GM12878 (cell line): ENCODE data around the gene SKA1.

Experiments
- CBX5 ChIP-seq: sonication (generic); IDR thresholded peaks from 2 replicates; pipeline ENCODE4 v1.6.1; 2016; ENCODE audit warnings: low read depth, moderate library complexity, mild to moderate bottlenecking, inconsistent platforms
- POLR2AphosphoS2 ChIP-seq: IDR thresholded peaks from 2 replicates; pipeline ENCODE4 v1.6.1; 2011; ENCODE audit warnings: low read depth, mild to moderate bottlenecking, low read length, improper control_type of control experiment, moderate library complexity
- TF ChIP-seq, protein P1 (sequence below), 3 experiments: IDR thresholded peaks in 2 of 3; conservative IDR thresholded peaks in 1 of 3; 2 replicates each; pipeline ENCODE4 v1.5.1; 2011; ENCODE audit warnings: low read depth in 3 of 3, low read length in 3 of 3, mild to moderate bottlenecking in 3 of 3, control low read depth in 2 of 3, moderate library complexity in 2 of 3, inconsistent platforms in 1 of 3, mixed read lengths in 1 of 3; ENCODE audit not compliant: control insufficient read depth in 2 of 3, insufficient read depth in 1 of 3; ENCODE audit errors: extremely low read depth in 1 of 3

GRCh38 chr18:50327983-50328382 is 46.9 kb upstream of the SKA1 start:
- TF ChIP-seq POLR2AphosphoS2: no peak
- TF ChIP-seq, protein P1, sequence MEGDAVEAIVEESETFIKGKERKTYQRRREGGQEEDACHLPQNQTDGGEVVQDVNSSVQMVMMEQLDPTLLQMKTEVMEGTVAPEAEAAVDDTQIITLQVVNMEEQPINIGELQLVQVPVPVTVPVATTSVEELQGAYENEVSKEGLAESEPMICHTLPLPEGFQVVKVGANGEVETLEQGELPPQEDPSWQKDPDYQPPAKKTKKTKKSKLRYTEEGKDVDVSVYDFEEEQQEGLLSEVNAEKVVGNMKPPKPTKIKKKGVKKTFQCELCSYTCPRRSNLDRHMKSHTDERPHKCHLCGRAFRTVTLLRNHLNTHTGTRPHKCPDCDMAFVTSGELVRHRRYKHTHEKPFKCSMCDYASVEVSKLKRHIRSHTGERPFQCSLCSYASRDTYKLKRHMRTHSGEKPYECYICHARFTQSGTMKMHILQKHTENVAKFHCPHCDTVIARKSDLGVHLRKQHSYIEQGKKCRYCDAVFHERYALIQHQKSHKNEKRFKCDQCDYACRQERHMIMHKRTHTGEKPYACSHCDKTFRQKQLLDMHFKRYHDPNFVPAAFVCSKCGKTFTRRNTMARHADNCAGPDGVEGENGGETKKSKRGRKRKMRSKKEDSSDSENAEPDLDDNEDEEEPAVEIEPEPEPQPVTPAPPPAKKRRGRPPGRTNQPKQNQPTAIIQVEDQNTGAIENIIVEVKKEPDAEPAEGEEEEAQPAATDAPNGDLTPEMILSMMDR (IDR thresholded peaks at IDR 0.05 in 2 of 3, conservative IDR thresholded peaks at IDR 0.05 in 1 of 3; ENCODE audit: control insufficient read depth in 2 of 3, extremely low read depth in 1 of 3, insufficient read depth in 1 of 3, low read depth in 3 of 3, low read length in 3 of 3): no peak
- no peak for TF ChIP-seq CBX5
